Measurements from ENCODE around the gene PLSCR2. TPM values are rescaled to one million over a fixed set of nuclear protein-coding genes. Genes with fewer than 3 reads are reported as not detected.

Gene PLSCR2
- total and polyA plus RNA-seq, 9 of the 15 experiments (the other 6 are each of a cell fraction or from before 2014, with no cell fraction given), result 0.07 to 0.49 (median 0.25) TPM; not detected in 4

DNA sequence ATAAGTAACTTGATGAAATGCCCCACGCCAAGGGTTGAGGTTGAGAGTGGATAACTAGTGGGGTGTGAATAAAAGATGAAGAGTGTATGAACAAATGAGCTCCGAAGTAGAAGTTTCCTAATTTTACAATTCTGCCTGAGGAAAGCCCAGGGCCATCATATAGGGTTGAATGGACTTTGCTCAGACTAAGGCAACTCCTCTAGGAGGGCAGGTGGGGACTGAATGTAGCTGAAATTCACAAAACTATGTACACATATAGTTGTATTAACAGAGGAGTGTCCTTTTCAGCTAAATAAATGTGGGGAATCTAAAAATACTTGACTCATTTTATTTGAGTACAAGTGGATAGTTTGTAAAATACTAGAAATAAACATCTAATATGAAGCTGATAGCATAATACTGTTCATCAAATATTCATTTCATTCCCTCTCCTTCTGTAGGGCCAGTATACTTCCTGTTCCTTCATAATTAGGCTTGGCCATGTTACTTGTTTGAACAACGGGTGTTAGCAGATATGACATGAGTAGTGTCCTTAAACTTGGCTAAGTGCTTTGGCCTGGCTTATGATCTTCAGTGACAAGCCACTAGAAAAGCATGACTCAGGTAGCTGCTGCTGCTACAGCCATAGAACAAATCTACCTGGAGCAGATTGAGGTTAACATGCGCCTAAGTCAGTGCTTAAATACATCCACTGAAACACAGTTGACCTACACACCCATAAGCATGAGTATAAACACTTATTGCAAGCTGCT, 48.5 kb upstream of the PLSCR2 start (continued):
- 0 out of 2 replicates have a peak, but pooled peaks have one; percentile 16 for TF ChIP-seq CREM (IDR thresholded peaks at IDR 0.05; ENCODE audit: low read depth)
- no peak for TF ChIP-seq SMARCB1 (IDR thresholded peaks at IDR 0.05; ENCODE audit: insufficient read length, low read depth)
- no peak for TF ChIP-seq KLF13 (tag; IDR thresholded peaks at IDR 0.05; ENCODE audit: borderline replicate concordance, low read depth)
- TF ChIP-seq, protein P1, sequence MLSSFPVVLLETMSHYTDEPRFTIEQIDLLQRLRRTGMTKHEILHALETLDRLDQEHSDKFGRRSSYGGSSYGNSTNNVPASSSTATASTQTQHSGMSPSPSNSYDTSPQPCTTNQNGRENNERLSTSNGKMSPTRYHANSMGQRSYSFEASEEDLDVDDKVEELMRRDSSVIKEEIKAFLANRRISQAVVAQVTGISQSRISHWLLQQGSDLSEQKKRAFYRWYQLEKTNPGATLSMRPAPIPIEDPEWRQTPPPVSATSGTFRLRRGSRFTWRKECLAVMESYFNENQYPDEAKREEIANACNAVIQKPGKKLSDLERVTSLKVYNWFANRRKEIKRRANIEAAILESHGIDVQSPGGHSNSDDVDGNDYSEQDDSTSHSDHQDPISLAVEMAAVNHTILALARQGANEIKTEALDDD (IDR thresholded peaks at IDR 0.05), result peak; percentile 80
- TF ChIP-seq MTA3 (IDR thresholded peaks at IDR 0.05; ENCODE audit: borderline replicate concordance), result no peak
- TF ChIP-seq LEF1 (IDR thresholded peaks at IDR 0.05), result no peak
- TF ChIP-seq CBFA2T3 (IDR thresholded peaks at IDR 0.05), result peak; percentile 79
- TF ChIP-seq ZNF316 (IDR thresholded peaks at IDR 0.05), result 0 out of 2 replicates have a peak, but pooled peaks have one; percentile 7
- no peak for TF ChIP-seq ZNF75A (CRISPR knock-in tag; IDR thresholded peaks at IDR 0.05)
- TF ChIP-seq GTF2A2 (tag; IDR thresholded peaks at IDR 0.05), result no peak
- TF ChIP-seq, protein P2, sequence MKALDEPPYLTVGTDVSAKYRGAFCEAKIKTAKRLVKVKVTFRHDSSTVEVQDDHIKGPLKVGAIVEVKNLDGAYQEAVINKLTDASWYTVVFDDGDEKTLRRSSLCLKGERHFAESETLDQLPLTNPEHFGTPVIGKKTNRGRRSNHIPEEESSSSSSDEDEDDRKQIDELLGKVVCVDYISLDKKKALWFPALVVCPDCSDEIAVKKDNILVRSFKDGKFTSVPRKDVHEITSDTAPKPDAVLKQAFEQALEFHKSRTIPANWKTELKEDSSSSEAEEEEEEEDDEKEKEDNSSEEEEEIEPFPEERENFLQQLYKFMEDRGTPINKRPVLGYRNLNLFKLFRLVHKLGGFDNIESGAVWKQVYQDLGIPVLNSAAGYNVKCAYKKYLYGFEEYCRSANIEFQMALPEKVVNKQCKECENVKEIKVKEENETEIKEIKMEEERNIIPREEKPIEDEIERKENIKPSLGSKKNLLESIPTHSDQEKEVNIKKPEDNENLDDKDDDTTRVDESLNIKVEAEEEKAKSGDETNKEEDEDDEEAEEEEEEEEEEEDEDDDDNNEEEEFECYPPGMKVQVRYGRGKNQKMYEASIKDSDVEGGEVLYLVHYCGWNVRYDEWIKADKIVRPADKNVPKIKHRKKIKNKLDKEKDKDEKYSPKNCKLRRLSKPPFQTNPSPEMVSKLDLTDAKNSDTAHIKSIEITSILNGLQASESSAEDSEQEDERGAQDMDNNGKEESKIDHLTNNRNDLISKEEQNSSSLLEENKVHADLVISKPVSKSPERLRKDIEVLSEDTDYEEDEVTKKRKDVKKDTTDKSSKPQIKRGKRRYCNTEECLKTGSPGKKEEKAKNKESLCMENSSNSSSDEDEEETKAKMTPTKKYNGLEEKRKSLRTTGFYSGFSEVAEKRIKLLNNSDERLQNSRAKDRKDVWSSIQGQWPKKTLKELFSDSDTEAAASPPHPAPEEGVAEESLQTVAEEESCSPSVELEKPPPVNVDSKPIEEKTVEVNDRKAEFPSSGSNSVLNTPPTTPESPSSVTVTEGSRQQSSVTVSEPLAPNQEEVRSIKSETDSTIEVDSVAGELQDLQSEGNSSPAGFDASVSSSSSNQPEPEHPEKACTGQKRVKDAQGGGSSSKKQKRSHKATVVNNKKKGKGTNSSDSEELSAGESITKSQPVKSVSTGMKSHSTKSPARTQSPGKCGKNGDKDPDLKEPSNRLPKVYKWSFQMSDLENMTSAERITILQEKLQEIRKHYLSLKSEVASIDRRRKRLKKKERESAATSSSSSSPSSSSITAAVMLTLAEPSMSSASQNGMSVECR (CRISPR knock-in tag; IDR thresholded peaks at IDR 0.05), result no peak
- no peak for TF ChIP-seq ZNF583 (CRISPR knock-in tag; IDR thresholded peaks at IDR 0.05)
- TF ChIP-seq HMGN3 (IDR thresholded peaks at IDR 0.05; ENCODE audit: borderline replicate concordance, extremely low read depth, insufficient read length, low read depth, low read length), result no peak
- TF ChIP-seq GABPB2 (CRISPR knock-in tag; conservative IDR thresholded peaks at IDR 0.05), result no peak
- TF ChIP-seq KDM1A (IDR thresholded peaks at IDR 0.05), result peak in 1 of 2 experiments; percentile 38; a peak in 2 of 4 replicates
- no peak for TF ChIP-seq CBX5 (IDR thresholded peaks at IDR 0.05; ENCODE audit: borderline replicate concordance, low read depth)
- no peak for TF ChIP-seq HMG20A (CRISPR knock-in tag; conservative IDR thresholded peaks at IDR 0.05)
- no peak for TF ChIP-seq ZNF589 (CRISPR knock-in tag; IDR thresholded peaks at IDR 0.05; ENCODE audit: low read depth)
- TF ChIP-seq ZEB2 (IDR thresholded peaks at IDR 0.05), result peak; percentile 46; the same call in 1 of the 2 replicates
- TF ChIP-seq NFIX (CRISPR knock-in tag; IDR thresholded peaks at IDR 0.05; ENCODE audit: low read depth), result no peak
- 0 out of 4 replicates have a peak, but pooled peaks of 1 of the 2 experiments have one; percentile 0 for TF ChIP-seq RAD21 (CRISPR knock-in tag; conservative IDR thresholded peaks at IDR 0.05 in 1 of 2, IDR thresholded peaks at IDR 0.05 in 1 of 2)
- no peak for TF ChIP-seq CBX8 (IDR thresholded peaks at IDR 0.05; ENCODE audit: borderline replicate concordance, extremely low read depth, low read depth, low read length, poor library complexity, severe bottlenecking)
- peak; percentile 46; the same call in 1 of the 2 replicates for TF ChIP-seq NFE2 (IDR thresholded peaks at IDR 0.05; ENCODE audit: low read depth)
- no peak for TF ChIP-seq ETV5 (CRISPR knock-in tag; IDR thresholded peaks at IDR 0.05; ENCODE audit: low read depth)
